GM18499 (cell line): ENCODE results near the gene SSU72.
A peak's percentile ranks its signal among the peaks of the same experiment; 100 is the strongest.

Experiments
- ATAC-seq: cut with Tn5 transposase; IDR thresholded peaks from one replicate; pipeline ENCODE4 v1.9.1; 2021; ENCODE audit warnings: moderate number of reproducible peaks; ENCODE audit not compliant: insufficient read depth, unreplicated experiment

The SSU72 gene

GRCh38 chr1:1574721-1575537 lies at the start of gene SSU72:
TSS of gene SSU72 (minus strand) at chr1:1574863. CDS start at chr1:1574557, 306 bp downstream.
- peak; percentile 62 for ATAC-seq

GRCh38 chr1:1623631-1624442 lies 49.2 kb upstream of the SSU72 start:
- ATAC-seq, result no peak

- no peak for ATAC-seq
These were observed 48.5 kb upstream of the SSU72 start for GRCh38 chr1:1623181-1623630.

GRCh38 chr1:1622788-1623094 lies 48.1 kb upstream of the SSU72 start:
- no peak for ATAC-seq

- ATAC-seq, result no peak
These were observed 47.5 kb upstream of the SSU72 start for GRCh38 chr1:1622010-1622787.

GRCh38 chr1:1621173-1622009 lies 46.7 kb upstream of the SSU72 start:
- ATAC-seq, result no peak

GRCh38 chr1:1620433-1621139 lies 45.9 kb upstream of the SSU72 start:
- ATAC-seq, result no peak

- ATAC-seq, result no peak
These were observed 45.3 kb upstream of the SSU72 start for GRCh38 chr1:1619917-1620361.

- no peak for ATAC-seq
These were observed 43.9 kb upstream of the SSU72 start for GRCh38 chr1:1618396-1619068.

- ATAC-seq, result no peak
These were observed 43.3 kb upstream of the SSU72 start for GRCh38 chr1:1617925-1618324.

- ATAC-seq, result no peak
These were observed 42.9 kb upstream of the SSU72 start for GRCh38 chr1:1617516-1617915.

GRCh38 chr1:1616838-1617237 lies 42.2 kb upstream of the SSU72 start:
- no peak for ATAC-seq

- ATAC-seq, result no peak
These were observed 41.6 kb upstream of the SSU72 start for GRCh38 chr1:1616045-1616790.

GRCh38 chr1:1615256-1616044 lies 40.8 kb upstream of the SSU72 start, which contains the start of gene MIB2:
TSS of gene MIB2 (plus strand) at chr1:1615500. CDS start at chr1:1623453, 7,953 bp downstream.
- peak; percentile 47 for ATAC-seq

GRCh38 chr1:1614954-1615255 lies 40.2 kb upstream of the SSU72 start:
- no peak for ATAC-seq

GRCh38 chr1:1614204-1614953 lies 39.7 kb upstream of the SSU72 start:
- ATAC-seq, result peak; percentile 7
